Left lung (tissue), 10 donors: Measurements from ENCODE around the gene GLS. TPM values are rescaled to one million over a fixed set of nuclear protein-coding genes. Genes with fewer than 3 reads are reported as not detected.
A peak's percentile ranks its signal among the peaks of the same experiment; 100 is the strongest.

Experiments used
- ATAC-seq: fragments of 200-7000 bp; cut with Tn5 transposase; one replicate; pipeline ENCODE4 v1.9.1; 2020; ENCODE audit warnings: moderate library complexity
- DNase-seq, 4 donors: peaks; one replicate each; pipeline ENCODE4 v3.0.0-alpha.2; 2013 to 2020
- H3K27ac ChIP-seq, 2 donors: fragments of 200-600 bp; sonication (generic) in 1 of 2; one replicate each; pipeline versions ENCODE4 v1.5.0 to v1.8.0; 2020 to 2021
- H3K27me3 ChIP-seq, 2 donors: fragments of 200-600 bp; sonication (generic) in 1 of 2; one replicate each; pipeline versions ENCODE4 v1.5.0 to v1.8.0; 2020 to 2021
- H3K36me3 ChIP-seq, 2 donors: fragments of 200-600 bp; sonication (generic) in 1 of 2; one replicate each; pipeline versions ENCODE4 v1.5.0 to v1.8.0; 2020 to 2021
- H3K4me1 ChIP-seq, 2 donors: fragments of 200-600 bp; one replicate each; pipeline ENCODE4 v1.8.0; 2021
- H3K4me3 ChIP-seq, 2 donors: fragments of 200-600 bp; sonication (generic) in 1 of 2; one replicate each; pipeline versions ENCODE4 v1.5.0 to v1.8.0; 2020 to 2021; ENCODE audit warnings: mild to moderate bottlenecking in 1 of 2
- H3K9me3 ChIP-seq, 2 donors: fragments of 200-600 bp; sonication (generic) in 1 of 2; one replicate each; pipeline versions ENCODE4 v1.5.0 to v1.8.0; 2020 to 2021
- intact Hi-C, 2 donors: fragments of 100-400 bp; cut with DNase I; formaldehyde crosslinking; loops; one replicate each; pipeline versions ENCODE4 v1.11.2 to v1.14.2; 2022
- polyA plus RNA-seq, 6 donors: library from polyadenylated mRNA; unstranded; fragments of 120-200 nt; gene quantifications; one replicate each; pipeline ENCODE4 v1.2.1, GENCODE V29; 2013; ENCODE audit not compliant: insufficient read length in 6 of 6
- total RNA-seq, 2 donors: library from RNA; stranded (reverse); fragmentation: NEBNext Ultra II Directional; extraction: Animal tissue kit (Norgen Biotek cat#: 25700); gene quantifications; one replicate each; pipeline ENCODE4 v1.2.1, GENCODE V29; 2021
- TF ChIP-seq, protein P1 (sequence below), 2 donors: fragments of 200-600 bp; sonication (generic) in 1 of 2; IDR thresholded peaks; one replicate each; pipeline versions ENCODE4 v1.5.0 to v1.8.0; 2021; ENCODE audit warnings: antibody characterized with exemption in 2 of 2
- donor health status: DM: no; HTN: yes; CAD: no.
- donor health status: DM: no; HTN: no; CAD: no.

Gene GLS
- total and polyA plus RNA-seq, 8 donors, result 114 to 346 (median 123) TPM

DNA sequence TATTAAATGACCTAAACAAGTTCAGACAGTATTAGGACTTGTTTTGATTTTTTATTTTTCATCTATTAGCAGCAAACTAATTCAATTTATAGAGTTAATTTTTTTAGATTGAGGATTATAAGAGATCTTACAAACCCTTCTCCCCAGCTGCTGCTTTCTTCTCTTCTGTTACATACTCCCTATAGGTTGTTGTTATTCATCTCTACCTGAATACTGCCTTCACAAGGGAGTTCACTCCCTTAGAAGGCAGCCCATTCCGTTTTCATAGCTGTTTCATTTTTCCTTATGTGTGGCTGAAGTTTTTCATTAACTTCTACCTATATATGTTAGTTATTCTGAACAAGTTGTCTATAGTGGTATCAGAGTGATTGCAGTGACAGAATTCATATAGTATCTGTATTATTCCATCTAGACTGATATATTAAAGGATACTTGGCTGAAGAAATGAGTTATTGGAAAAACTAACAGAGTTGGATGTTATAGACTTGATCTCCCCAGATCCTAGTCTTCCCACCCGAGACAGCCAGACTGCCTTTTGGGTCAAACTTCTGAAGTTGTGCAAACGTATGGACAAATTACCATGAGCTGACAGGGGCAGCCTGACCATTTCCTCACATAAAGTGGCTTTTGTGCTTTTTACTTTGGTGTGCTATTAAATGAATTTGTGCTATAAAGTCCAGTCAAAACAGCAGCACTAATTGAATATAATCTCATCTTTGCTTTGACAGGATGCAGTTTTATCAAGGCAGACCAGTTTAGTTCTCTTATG is 8.7 kb downstream of the GLS start:
- intact Hi-C loops, result no loop called here
- Histone ChIP-seq H3K9me3 (no peaks in the 10 kb centered on the region), H3K27ac (peak overlapping the region in 1 of 2 donors; percentile 45), H3K4me3 (no peak overlapping the region), H3K4me1 (peaks cover 19 to 91% of the 10 kb centered on the region in 2 donors), H3K36me3 (peaks cover 0 to 4% of the 10 kb centered on the region in 2 donors), H3K27me3 (no peaks in the 10 kb centered on the region)
- ATAC-seq (no peak), DNase-seq (no peak)
- TF ChIP-seq, protein P1, sequence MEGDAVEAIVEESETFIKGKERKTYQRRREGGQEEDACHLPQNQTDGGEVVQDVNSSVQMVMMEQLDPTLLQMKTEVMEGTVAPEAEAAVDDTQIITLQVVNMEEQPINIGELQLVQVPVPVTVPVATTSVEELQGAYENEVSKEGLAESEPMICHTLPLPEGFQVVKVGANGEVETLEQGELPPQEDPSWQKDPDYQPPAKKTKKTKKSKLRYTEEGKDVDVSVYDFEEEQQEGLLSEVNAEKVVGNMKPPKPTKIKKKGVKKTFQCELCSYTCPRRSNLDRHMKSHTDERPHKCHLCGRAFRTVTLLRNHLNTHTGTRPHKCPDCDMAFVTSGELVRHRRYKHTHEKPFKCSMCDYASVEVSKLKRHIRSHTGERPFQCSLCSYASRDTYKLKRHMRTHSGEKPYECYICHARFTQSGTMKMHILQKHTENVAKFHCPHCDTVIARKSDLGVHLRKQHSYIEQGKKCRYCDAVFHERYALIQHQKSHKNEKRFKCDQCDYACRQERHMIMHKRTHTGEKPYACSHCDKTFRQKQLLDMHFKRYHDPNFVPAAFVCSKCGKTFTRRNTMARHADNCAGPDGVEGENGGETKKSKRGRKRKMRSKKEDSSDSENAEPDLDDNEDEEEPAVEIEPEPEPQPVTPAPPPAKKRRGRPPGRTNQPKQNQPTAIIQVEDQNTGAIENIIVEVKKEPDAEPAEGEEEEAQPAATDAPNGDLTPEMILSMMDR (IDR thresholded peaks at IDR 0.05), result no peak

DNA sequence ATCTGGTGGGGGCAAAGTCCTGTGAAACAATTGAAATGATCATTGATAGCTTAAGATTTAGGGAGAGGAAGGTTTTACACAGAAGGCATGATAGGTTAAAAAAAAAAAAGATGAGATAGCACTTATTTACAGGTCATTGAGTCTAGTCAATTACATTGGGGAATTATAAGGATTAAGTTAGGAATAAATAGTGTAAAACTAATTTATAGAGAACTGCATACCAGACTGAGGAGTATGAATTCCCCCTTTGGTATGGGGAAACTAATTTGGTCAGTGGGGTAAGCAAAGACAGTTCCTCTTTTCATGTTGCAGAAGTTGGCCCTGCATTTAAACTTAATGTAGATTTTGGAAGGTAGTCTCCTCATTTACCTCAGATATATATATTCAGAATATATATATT is 10.8 kb downstream of the GLS start:
- TF ChIP-seq, protein P1 (IDR thresholded peaks at IDR 0.05), result no peak
- intact Hi-C loops, result no loop called here
- DNase-seq (no peak), ATAC-seq (peak; percentile 8)
- Histone ChIP-seq H3K27me3 (no peaks in the 10 kb centered on the region), H3K27ac (peak overlapping the region in 1 of 2 donors; percentile 53), H3K36me3 (peaks cover 0 to 18% of the 10 kb centered on the region in 2 donors), H3K9me3 (no peaks in the 10 kb centered on the region), H3K4me1 (peaks cover 17 to 77% of the 10 kb centered on the region in 2 donors), H3K4me3 (no peak overlapping the region)

DNA sequence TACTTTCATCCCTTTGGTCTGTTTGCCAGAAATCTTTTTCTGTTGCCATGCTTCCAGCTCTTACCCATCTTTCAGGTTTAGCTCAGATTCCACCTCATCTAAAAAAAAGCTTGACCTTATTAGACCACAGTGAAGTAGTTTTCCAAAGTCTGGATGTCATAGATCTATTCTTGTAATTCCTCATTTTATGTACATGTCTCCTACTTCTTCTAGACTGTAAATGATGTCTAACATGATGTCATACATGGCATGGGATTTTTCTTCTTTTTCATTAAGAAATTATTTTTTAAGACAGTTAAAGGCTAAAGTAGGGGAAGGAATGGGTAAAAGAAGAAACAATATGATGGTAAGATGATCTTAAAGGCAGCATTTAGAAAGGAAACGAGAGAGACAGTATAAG is 11.3 kb downstream of the GLS start:
- Histone ChIP-seq H3K36me3 (peaks cover 0 to 23% of the 10 kb centered on the region in 2 donors), H3K27ac (peak overlapping the region in 1 of 2 donors; percentile 53), H3K4me3 (no peak overlapping the region), H3K9me3 (no peaks in the 10 kb centered on the region), H3K27me3 (no peaks in the 10 kb centered on the region), H3K4me1 (peaks cover 17 to 72% of the 10 kb centered on the region in 2 donors)
- TF ChIP-seq, protein P1 (IDR thresholded peaks at IDR 0.05), result no peak
- no peak for DNase-seq
- intact Hi-C loops, result no loop called here
- ATAC-seq, result no peak

DNA sequence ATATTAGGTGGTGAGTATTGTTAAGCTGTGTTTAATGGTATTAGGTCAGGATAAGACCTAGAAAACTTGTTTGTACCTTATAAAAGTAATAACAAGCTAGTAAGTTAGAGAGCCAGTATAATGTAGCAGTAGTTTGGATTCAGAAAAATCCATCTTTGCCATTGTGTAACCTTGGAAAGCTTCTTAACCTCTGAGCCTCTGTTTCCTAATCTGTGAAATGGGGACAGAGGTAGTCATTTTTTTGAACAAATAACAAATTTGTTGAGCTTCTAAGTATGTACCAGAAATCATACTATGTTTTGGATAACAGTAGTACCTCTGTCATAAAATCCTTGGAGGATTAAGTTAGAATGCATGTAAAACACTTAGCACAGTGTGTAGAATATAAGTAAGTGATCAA is 12.5 kb downstream of the GLS start:
- Histone ChIP-seq H3K4me3 (no peak overlapping the region), H3K27me3 (no peaks in the 10 kb centered on the region), H3K9me3 (no peaks in the 10 kb centered on the region), H3K4me1 (peaks cover 5 to 60% of the 10 kb centered on the region in 2 donors), H3K36me3 (peaks cover 0 to 32% of the 10 kb centered on the region in 2 donors), H3K27ac (no peak overlapping the region)
- ATAC-seq, result no peak
- no peak for DNase-seq
- intact Hi-C loops, result no loop called here
- TF ChIP-seq, protein P1 (IDR thresholded peaks at IDR 0.05), result no peak

DNA sequence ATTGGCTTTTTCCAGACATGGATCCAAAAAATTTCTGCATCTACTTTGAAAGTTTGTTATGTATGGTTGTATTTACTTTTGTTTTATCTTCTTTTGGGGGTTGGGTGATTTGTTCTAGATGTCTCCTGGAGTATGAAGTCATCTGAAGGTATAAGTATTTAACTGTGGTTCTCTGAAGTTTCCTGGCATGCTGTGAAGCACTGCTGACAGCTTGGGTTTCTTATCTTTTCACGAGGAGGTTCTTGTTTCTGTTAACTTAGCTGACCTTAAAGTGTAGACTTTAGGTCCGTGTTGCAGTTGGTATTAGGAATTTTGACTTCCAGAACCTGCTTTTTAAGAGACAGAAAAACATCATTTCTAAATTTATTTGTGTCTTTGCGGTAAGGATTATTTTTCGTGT is 15.9 kb downstream of the GLS start:
- ATAC-seq (peak; percentile 58), DNase-seq (no peak)
- no peak overlapping the region for H3K4me3 ChIP-seq
- no peaks in the 10 kb centered on the region for H3K9me3 ChIP-seq
- H3K4me1 ChIP-seq, result peaks cover 5 to 29% of the 10 kb centered on the region in 2 donors
- H3K27ac ChIP-seq, result peak overlapping the region in 1 of 2 donors; percentile 8
- TF ChIP-seq, protein P1 (IDR thresholded peaks at IDR 0.05), result no peak
- intact Hi-C loops, result no loop called here
- peaks cover 0 to 47% of the 10 kb centered on the region in 2 donors for H3K36me3 ChIP-seq
- no peaks in the 10 kb centered on the region for H3K27me3 ChIP-seq
